Superior temporal gyrus (tissue), 1 donor: ENCODE data around the gene MYOG.

ENCODE experiments used
- DNase-seq: peaks from one replicate; pipeline ENCODE4 v3.0.0-alpha.2; 2016; ENCODE audit errors: extremely low spot score

Gene MYOG

DNA sequence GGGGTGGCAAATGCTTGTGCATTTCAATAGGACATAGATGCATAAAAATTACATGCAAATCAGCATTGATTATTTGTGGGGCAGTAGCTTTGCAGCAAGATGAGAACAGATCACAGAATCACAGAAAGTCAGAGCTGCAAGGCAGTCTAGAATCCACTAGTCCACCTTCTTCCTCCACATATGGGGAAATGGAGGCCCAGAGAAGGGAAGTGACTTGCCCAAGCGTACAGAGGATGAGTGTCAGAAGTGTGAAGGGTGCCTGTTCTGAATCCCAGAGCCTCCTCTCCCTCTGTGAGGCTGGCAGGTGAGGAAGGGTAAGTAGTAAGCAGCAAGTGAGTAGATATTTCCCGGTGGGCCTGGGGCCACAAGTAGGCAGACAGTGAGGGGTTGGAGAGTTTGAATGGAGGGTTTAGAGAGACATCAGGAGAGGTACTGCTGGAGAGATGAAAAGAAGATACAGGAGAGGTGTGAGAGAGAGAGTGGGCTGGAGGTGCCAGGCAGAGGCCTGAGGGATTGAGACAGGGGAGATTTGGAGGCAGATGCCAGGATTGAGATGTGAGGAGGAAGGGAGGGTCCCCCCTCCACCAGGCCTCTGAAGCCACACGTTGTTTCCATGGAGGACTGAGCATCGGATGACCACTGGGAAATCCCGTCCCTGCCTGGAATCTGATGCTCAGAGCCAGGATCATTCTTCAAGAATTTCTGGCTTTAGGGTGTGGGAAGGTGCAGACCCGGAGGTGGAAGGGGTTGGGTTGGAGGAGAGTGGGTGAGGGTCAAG is 4.8 kb upstream of the MYOG start:
- no peak for DNase-seq

DNA sequence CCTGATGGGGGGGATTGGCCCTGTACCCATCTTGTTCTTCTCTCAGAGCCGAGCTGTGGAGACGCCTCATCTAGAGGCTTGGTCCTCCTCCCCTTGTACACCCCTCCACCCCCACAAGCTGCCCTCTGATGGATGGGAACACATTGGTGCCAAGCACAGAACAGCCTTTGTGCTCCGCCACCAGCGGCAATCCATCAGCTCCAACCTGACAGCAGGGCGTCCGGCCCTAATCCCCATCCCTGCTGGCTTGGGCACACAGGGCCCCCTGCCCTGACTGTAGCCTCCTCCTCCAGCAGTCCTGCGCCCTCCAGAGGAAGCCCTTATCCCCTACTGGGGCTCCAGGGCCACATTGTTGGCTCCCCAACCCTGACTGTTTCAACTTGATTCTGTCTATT is 3.8 kb upstream of the MYOG start:
- DNase-seq, result no peak

DNA sequence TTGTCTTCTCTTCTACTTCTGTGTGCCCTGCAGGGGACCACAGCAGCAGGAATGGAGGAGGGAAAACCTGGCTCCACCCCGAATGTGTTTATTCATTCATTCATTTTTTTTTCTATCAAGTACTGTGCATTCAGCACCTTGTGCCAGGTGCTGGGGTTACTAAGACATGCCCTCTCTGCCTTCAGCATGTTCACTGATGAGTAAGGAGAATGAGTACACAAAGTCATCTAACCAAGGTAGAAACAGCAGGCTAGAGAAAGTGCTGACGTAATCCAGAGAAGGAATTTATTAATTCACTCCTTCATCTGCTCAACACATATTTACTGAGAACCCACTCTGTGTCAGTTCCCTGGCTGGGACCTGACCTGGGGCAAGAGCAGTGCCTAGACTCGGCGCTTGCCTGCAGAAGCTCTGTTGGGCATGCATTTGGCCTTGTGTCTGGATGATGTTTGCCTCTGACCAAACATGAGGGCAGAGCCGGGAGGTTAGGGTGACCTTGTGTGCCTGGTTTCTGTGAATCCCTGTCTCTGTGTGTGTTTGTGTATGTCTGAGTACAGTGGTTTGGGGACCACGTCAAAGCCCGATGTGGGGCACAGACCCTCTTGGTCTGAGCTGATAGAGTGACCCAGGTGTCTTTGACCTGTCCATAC is 3.3 kb upstream of the MYOG start:
- DNase-seq, result no peak

DNA sequence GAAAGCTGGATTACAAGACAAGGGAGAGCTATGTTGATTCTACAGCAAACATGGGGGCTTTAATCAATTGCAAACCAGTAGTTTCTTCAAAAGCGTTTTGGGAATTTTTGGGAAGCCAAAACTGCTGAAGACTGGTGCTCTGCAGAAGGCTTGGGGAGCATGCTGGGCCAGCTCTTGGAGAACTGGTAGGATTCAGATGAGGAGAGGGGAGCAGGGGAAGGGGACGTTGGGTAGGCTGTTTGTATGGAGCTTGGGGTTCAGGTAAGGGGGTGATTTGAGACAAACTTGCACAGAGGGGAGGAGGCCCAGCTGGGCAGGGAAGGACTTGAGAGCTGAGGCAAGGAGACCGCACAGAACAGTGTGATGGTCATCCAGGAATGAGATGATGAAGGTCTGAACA is 2.6 kb upstream of the MYOG start:
- no peak for DNase-seq

DNA sequence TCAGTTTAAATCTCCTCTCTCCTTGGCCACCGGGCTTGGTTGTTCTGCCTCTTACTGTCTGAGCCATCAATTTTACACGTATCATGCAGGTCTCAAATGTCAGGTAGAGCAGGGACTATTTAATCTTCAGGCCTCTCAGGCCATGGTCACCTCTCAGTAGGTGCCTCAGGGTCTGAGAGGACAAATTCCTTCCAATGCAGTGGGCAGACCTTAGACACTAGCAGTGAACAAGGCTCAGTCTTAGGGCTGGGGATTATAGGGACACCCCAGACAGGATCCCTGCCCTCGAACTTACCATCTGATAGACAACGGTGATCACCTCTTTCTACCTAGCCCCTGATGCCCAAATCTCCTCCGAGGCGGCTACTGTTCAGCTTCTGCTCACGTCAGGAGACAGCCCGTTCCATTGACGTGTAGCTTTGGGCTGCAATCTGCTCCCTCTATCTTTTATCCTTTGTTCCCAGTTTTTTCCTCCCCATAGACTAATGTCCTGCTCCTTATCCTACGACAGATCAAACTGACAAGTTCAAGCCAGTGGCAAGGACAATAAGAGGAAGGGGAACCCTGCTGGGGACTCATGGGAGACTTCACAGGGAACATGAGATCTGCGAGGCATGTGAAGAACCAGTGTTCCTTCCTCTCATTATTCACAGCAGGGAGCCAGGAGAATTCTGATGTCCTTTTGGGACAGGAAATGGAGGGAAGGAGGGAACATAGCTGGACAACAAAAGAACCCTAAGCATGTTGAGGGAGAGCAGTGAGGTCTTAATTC is 1.4 kb upstream of the MYOG start:
- DNase-seq, result no peak

DNA sequence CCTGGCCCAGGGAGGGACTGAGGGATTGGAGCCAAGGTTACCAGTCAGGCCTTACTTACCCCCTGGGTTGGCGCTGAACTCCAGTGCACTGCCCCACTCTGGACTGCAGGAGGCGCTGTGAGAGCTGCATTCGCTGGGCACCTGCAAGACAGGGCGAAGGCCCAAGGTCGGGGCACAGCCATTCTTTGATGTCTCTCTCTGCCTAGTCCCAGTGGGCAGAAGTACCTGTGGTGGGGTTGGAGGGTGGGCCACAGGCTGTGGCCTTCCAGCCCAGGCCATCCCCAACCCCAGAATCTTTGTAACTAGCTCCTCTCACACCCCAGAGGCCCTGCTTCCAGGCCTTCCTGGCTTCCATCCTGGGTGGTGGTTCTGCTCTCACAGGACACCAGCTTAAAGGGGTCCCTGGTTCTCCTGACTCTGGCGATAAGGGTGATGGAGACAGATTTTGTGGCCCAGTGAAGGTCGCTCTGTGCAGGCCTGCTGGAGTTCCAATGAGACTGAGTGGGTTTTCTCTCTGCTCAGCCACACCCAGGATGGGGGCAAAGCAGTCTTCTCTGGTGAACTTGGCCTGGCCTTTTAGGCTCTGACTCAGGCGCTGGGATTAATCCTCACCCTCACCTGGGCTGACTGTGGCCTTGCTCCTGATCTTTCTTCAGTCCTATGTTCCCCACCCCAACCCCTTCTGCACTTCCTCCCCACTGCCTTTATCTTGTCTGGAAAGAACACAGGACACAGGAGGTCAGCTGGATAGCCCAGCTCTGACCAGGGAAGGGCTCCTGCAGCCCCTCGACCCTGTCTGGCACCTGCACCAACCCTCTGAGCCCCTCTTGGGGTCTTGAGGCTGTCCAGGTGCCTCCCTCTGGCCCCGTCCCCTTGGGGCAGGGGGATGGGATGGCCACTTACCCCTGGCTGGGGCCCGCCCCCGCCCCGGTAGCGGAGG is 954 bp downstream of the MYOG start:
- DNase-seq, result no peak

DNA sequence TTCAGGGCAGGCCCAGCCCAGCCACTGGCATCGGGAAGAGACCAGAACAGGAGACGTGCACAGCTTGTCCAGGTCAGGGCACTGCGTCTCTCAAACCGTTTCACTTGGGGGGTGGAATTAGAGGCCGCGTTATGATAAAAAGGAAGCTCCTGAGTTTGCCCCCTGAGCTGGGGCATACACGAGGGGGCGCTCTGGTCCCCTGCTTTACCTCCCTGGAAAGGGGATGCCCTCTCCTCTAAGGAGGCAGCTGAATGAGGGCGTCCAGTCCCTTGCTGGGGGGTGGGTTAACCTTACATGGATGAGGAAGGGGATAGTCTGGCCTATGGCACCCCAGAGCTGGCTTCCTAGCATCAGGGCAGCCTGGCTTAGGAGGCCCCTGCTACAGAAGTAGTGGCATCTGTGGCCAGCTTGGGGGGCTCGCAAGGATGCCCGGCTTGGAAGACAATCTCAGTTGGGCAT is 2.3 kb downstream of the MYOG start:
- no peak for DNase-seq

DNA sequence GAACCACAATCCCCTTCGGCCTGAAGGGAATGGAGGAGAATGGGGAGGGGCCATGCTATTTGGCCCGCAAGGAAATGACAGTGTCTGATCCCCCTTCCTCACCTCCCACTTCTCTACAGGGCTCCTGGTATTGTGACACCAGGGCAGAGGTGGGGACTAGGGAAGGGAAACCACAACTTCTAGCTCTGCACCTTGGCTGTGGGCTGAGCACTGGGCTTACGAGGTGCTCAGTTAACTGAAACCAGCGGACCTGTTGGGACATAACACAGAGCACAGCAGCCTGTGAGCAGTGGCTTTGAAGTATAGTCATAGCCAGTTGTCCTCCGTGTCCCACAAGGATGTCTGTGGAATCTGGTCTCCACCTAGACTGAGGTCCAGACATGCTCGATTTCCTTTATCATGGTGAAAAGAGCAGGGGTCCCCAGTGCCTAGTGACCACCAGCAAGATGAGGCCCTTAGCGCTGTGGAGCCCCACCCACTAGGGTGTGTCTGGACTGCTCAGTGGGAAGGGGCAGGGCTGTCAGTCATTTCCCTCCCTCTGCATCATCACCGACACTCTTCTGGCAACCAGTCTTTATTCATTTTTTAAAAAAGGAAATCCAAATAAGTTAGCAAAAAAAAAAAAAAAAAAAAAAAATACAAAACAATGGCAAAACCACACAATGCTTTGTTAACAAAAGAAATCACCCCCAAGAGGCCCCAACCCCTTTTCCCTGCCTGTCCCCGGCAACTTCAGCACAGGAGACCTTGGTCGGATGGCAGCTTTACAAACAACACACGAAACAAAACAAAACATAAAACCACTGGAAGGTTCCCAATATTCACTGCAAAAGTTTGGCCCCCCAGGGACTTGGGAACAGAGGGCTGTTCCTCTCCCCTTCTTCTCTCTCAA is 3.0 kb downstream of the MYOG start:
- no peak for DNase-seq

DNA sequence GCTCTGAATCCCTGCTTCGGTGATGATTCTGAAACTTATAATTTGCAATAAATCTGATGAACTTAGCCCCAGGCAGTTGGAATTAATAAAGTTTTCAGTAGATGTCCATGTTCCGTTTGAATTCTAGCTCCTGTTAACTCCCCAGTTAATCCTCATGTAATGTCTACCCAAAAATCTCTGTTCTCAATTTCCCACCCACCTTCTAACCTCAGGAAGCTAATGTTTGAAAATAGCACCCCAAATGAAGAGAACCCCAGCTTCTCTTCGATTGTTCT is 3.6 kb downstream of the MYOG start:
- DNase-seq, result no peak

DNA sequence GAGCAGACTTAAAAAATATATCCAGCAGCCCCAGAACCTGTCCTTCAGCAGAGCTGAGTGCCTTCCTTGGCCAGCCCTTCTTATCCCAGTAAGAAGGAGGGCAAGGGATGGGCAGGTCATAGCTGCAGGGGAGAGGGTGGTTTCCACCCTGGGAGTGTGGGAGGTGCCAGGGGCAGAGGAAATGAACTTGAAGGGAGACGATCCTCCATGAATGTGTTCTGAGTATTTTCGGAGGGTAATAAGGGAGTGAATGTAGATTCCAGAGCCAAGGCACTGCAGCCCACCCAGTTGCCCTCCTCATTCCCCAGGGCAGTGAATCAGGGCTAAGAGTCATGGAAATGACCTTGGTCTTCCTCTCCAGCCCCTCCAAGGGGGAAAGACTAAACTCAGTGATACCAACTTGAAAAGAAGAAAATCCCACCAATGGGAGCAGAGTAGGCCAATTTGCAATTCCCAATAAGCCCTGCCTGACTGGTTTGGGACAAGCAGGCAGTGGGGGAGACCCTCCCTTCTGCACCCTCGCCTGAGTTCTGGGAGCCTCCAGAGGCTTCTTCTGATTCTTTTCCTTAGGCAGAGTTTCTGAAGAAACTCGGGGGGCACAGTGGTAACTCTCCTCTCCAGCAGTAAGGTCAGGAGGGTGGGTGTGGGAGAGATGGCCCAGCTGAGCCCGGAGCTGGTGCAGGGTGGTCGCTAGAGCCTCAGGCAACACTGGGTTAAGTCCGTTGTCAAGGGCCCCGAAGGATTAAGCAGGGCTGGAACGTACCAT is 4.2 kb downstream of the MYOG start:
- DNase-seq, result no peak

DNA sequence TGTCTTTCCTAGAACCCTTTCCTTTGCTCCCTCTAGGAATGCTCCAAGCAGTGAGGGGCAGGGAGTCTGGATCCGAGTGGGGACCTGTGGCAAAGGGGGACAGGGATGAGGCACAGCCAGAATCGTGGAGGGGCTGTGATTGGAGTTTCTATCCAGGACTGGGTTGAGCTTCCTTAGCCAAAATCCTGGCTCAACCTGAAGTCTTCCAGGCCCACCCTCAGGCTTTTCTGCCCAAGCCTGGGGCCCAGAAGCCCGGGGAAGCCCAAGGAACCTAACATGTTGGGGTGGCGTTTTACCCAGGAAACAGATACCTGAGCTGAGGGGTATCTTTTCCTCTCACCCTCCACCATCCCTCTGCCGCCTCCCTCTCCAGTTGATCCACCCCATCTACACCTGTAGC is 5.4 kb downstream of the MYOG start:
- no peak for DNase-seq

DNA sequence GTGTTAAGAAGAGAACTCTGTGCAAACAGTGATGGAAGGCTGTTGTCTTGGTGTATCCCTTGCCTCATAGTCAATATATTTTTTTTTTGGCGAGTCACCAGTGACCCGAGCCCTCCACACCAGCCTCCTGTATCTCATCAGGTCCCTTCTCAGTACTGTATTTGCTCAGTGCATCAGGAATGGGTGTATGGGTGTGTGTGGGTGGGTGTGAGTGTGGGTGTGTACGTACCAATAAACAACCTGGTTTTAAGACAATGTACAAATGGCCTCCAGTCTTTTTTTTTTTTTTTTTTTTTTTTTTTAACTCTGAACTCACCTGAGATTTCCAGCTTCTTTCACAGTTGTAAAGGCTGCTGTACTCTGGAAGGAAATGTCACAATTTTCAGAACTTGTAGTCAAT is 7.3 kb downstream of the MYOG start:
- DNase-seq, result no peak

DNA sequence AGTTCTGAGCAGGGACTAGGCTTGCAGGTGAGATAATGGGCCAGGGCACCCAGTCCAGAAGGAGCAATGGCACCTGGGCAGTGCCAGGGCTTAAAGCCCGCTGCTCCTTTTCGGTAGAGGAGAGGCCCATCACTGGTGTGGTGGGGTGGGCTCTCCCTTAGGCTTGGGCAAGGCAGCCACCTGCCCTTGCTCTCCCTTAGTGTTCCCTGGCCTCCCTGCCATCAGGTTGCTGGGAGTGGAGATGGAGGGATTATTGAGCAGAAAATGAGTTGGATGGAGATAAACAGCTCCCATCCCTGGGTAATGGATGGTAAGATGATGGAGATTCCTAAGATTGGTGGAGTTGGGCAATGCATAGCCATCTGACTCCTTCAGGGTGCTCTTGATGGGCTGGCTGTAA is 7.9 kb downstream of the MYOG start:
- DNase-seq, result no peak

DNA sequence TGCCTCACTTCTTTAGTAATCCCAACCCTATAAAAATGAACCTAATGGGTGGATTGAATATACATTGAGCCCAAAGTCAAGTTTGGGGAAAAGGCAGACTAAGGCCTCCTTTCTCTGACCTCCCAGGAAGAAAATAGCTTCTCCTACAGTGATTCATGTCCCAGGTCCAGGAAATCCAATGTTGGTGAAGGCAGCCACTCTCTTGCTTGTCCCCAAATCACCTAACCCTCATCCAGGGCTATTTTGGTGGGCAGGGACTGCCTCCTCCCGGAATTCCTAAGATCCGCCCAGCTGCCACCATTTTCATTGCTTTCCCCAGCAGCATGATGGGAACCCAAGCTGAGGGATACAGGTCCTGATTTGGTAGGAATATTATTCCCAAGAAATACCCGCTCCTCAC is 8.4 kb downstream of the MYOG start:
- DNase-seq, result no peak

DNA sequence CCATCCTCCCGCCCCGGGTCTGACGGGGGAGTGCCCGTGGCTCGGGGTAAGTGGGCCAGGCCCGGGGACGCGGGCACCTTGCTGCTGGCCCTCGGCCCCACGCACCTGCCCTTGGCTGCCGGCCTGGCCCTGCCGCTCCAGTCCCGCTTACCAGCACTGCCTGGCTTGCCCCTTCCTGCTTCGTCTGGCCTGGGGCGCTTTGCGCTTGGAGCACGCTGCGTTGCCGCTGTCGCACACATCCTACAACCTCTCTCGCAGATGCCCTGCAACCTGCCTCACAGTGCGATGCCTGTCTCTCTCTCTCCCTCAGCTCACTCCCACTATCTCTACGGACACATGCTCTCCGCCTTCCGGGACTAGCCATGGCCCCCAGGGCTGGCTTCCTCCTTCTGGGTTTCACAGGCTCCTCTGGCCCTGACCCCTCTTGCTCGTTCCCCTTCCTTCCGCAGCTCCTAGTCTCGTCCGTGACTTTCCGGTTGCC is 9.7 kb downstream of the MYOG start:
- DNase-seq, result no peak

DNA sequence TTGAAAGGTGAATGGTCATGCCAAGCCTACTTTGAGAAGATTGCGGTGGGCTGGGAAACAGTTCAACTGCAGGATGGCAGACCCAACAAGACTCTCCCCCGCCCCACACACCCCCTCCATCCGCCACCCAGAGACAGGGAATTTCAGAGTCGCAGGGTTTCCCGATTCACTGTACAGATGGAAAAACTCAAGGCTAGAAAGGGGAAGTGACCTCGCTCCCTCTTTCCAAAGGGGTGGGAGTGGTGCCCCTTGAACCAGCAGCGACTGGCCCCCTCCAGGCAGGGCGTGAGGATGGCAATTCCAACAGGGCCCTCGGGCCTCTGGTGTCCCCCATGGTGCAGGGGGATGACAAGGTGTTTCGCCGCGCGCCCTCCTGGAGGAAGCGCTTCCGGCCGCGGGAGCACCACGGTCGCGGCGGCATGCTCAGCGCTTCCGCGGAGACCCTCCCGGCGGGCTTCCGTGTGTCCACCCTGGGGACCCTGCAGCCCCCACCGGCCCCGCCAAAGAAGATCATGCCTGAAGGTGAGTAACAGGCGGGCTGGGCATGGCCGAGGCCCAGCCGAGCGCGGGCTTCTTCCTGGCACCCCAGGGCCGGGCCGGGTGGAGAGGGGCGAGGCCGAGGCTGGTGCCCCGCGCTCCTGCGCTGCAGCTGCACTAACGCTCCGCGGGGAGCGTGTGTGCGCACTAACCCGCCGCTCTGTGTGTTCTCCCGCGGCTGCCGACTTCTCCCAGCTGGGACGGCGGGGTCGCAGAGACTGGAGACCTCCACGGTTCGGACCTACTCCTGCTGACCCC is 10.4 kb downstream of the MYOG start:
- DNase-seq, result no peak

DNA sequence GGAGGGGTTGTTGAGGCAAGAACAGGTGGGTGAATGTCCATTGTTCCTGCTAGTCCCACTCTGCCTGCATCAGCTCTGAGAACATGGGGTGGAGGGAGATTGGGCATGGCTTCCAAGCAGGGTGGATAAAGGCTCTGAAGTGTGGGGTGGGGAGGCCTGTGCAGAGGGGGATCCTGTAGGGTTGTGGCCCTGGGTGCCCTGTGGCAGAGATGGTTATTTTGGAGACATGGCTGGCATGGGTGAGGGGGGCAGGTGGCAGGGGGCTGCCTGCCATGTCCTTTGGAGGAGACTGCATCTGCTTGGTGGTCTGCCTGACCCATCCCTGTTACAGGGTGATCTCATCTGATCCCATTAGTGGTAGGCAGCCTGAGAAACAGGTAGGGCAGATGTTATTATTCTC is 11.2 kb downstream of the MYOG start:
- DNase-seq, result no peak

DNA sequence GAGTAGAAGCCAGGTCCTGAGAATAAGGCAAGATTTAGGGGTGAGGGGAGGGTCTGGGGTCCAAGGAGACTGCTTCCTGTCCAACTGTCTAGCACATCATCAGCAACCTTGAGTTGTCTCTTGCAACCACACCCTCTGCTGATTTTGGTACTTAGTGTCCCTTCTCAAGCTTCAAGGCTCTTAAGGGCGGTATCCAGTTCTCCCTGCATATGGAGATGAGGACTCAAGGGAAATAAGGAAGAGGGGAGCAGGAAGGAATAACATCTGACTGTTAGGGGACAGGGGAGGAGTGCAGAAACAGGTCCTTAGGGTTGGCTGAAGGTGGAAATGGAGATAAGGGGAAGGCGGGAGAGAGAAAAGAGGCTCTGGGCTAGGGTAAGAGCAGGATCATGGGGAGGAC is 12.3 kb downstream of the MYOG start:
- no peak for DNase-seq

DNA sequence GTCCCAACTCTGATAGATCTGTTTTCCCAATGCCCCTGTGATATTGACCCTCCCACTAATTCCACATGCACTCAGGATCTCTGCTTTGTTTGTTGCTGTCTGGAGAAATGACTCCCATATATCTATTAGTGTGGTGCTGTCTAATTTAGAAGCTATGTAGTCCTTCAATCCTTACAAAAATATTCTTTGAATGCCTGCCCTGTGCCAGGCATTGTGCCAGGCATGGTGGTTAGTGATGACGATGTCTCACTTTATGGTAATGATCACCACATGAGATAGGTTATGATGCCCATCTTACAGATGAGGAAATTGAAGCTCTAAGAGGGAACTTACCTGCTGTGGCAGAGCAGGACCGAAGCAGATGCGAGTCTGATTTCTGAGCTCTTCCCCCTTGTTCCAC is 12.9 kb downstream of the MYOG start:
- no peak for DNase-seq
